ENCODE data around the gene TMEM121B.

- TF ChIP-seq, protein P1, sequence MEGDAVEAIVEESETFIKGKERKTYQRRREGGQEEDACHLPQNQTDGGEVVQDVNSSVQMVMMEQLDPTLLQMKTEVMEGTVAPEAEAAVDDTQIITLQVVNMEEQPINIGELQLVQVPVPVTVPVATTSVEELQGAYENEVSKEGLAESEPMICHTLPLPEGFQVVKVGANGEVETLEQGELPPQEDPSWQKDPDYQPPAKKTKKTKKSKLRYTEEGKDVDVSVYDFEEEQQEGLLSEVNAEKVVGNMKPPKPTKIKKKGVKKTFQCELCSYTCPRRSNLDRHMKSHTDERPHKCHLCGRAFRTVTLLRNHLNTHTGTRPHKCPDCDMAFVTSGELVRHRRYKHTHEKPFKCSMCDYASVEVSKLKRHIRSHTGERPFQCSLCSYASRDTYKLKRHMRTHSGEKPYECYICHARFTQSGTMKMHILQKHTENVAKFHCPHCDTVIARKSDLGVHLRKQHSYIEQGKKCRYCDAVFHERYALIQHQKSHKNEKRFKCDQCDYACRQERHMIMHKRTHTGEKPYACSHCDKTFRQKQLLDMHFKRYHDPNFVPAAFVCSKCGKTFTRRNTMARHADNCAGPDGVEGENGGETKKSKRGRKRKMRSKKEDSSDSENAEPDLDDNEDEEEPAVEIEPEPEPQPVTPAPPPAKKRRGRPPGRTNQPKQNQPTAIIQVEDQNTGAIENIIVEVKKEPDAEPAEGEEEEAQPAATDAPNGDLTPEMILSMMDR (IDR thresholded peaks at IDR 0.05) = no peak
- TF ChIP-seq POLR2A (IDR thresholded peaks at IDR 0.05) = no peak
These were observed 33.5 kb downstream of the TMEM121B start for GRCh38 chr22:17087498-17088131.

Measured in tibial nerve (tissue), 3 donors.